HepG2 (cell line): ENCODE measurements around the gene TSHZ2. TPM values are rescaled to one million over a fixed set of nuclear protein-coding genes. Genes with fewer than 3 reads are reported as not detected.

Experiments used
- ATAC-seq: fragments of 200-7000 bp; cut with Tn5 transposase; 3 replicates; pipeline ENCODE4 v1.9.1; 2020; ENCODE audit warnings: mild to moderate bottlenecking, moderate library complexity
- BruUV-seq: library from RNA; stranded (reverse); fragments of 400-500 nt; replicated peaks from 2 replicates; lab custom pipeline; 2021; lab: Mats Ljungman, UMichigan
- CTCF ChIA-PET: fragments of 300-600 bp; formaldehyde crosslinking; extraction: SDS; loops from one replicate; lab custom pipeline; 2021; ENCODE audit warnings: low total read pairs, inconsistent platforms, low intra/inter-chr PET ratio; lab: Yijun Ruan, JAX
- POLR2A ChIA-PET: fragments of 350-600 bp; sonication (Branson Sonifier 250); formaldehyde crosslinking; loops from one replicate; lab custom pipeline; 2020; ENCODE audit warnings: antibody characterized with exemption, inconsistent platforms; lab: Yijun Ruan, JAX
- DNase-seq: peaks from one replicate; pipeline ENCODE4 v3.0.0-alpha.2; 2015; ENCODE audit warnings: low spot score
- FAIRE-seq: peaks from 3 replicates; lab custom pipeline; 2011; peaks lifted over from hg19 to GRCh38; lab: Jason Lieb, UNC
- H2AFZ ChIP-seq: one replicate; pipeline ENCODE4 v1.6.1; 2011; ENCODE audit warnings: low read length, inconsistent platforms
- H3K27ac ChIP-seq: fragments of 300-600 bp; 3 replicates; pipeline ENCODE4 v1.8.0; 2011; ENCODE audit warnings: mixed run types, mild to moderate bottlenecking, mixed read lengths, low read length, inconsistent platforms; ENCODE audit not compliant: insufficient read depth; ENCODE audit errors: extremely low read length
- H3K27me3 ChIP-seq, 2 experiments: fragments of 200-600 bp in 1 of 2; 2 replicates in 1 of 2; 3 replicates in 1 of 2; pipeline versions ENCODE4 v1.6.0 to v1.8.0; 2011; ENCODE audit warnings: low read length in 2 of 2, mild to moderate bottlenecking in 2 of 2, moderate library complexity in 2 of 2, inconsistent platforms in 1 of 2; ENCODE audit not compliant: insufficient read depth in 2 of 2, control insufficient read depth in 1 of 2
- H3K36me3 ChIP-seq, 2 experiments: fragments of 200-600 bp in 1 of 2; replicated peaks in 1 of 2; 2 replicates in 1 of 2; 3 replicates in 1 of 2; pipeline versions ENCODE4 v1.5.1 to v1.8.0; 2011; ENCODE audit warnings: low read length in 2 of 2, inconsistent platforms in 1 of 2; ENCODE audit not compliant: insufficient read depth in 2 of 2, control insufficient read depth in 1 of 2
- H3K4me1 ChIP-seq: 2 replicates; pipeline ENCODE4 v1.5.1; 2012; ENCODE audit warnings: low read length, inconsistent platforms; ENCODE audit not compliant: insufficient read depth
- H3K4me2 ChIP-seq: 2 replicates; pipeline ENCODE4 v1.6.0; 2011; ENCODE audit warnings: low read depth, low read length, inconsistent platforms
- H3K4me3 ChIP-seq, 3 experiments: fragments of 200-600 bp in 1 of 3; sonication (generic), shearing (Covaris generic) in 1 of 3; replicated peaks in 1 of 3; 2 replicates each; pipeline ENCODE4 v1.5.1; 2011 to 2016; ENCODE audit warnings: low read length in 3 of 3, inconsistent platforms in 2 of 3, low read depth in 2 of 3, mild to moderate bottlenecking in 2 of 3, control low read depth in 1 of 3, mixed read lengths in 1 of 3; ENCODE audit not compliant: insufficient read depth in 1 of 3
- H3K79me2 ChIP-seq: one replicate; pipeline ENCODE4 v1.6.1; 2011; ENCODE audit warnings: low read length, inconsistent platforms; ENCODE audit not compliant: insufficient read depth
- H3K9ac ChIP-seq: 2 replicates; pipeline ENCODE4 v1.6.0; 2011; ENCODE audit warnings: mild to moderate bottlenecking, low read depth, low read length, inconsistent platforms; ENCODE audit not compliant: insufficient read depth
- H3K9me3 ChIP-seq: 2 replicates; pipeline ENCODE4 v1.5.1; 2012; ENCODE audit warnings: mild to moderate bottlenecking, low read length
- H4K20me1 ChIP-seq: 2 replicates; pipeline ENCODE4 v1.6.0; 2011; ENCODE audit warnings: inconsistent platforms, mild to moderate bottlenecking, low read length, moderate library complexity; ENCODE audit not compliant: insufficient read depth
- BCL6 ChIP-seq: IDR thresholded peaks from 2 replicates; pipeline ENCODE4 v1.6.1; 2016; ENCODE audit warnings: missing genetic modification reagents, missing compliant biosample characterization
- SMARCC2 ChIP-seq: fragments of 450-650 bp; IDR thresholded peaks from 2 replicates; pipeline ENCODE4 v1.6.1; 2017; ENCODE audit warnings: antibody characterized with exemption, mild to moderate bottlenecking
- XRCC5 ChIP-seq: fragments of 200-400 bp; formaldehyde crosslinking; optimal IDR thresholded peaks from 2 replicates; pipeline ENCODE3; 2017; ENCODE audit warnings: mild to moderate bottlenecking, low read length
- ZFAT ChIP-seq: sonication (generic); formaldehyde crosslinking; conservative IDR thresholded peaks from 2 replicates; pipeline ENCODE4 v1.8.1; 2023; ENCODE audit warnings: missing genetic modification reagents, inconsistent platforms
- ZNF550 ChIP-seq: sonication (generic); formaldehyde crosslinking; IDR thresholded peaks from 2 replicates; pipeline ENCODE4 v1.4.0; 2020; ENCODE audit warnings: mild to moderate bottlenecking, missing genetic modification reagents, borderline replicate concordance
- ZNF879 ChIP-seq: sonication (generic); formaldehyde crosslinking; IDR thresholded peaks from 2 replicates; pipeline ENCODE4 v1.8.1; 2023; ENCODE audit warnings: missing genetic modification reagents
- WGBS: methylation state at CpG from one replicate; pipeline ENCODE4 v1.1.6; 2017; ENCODE audit warnings: low lambda C conversion rate; 5-methylcytosine and 5-hydroxymethylcytosine counted together
- in situ Hi-C: cut with HindIII; loops from 2 replicates; pipeline ENCODE4 v1.10.0; 2017; ENCODE audit warnings: low pct_unique_long_range_greater_than_20kb; ENCODE audit not compliant: extremely low pct_ligation_motif_present
- intact Hi-C: fragments of 100-400 bp; cut with micrococcal nuclease; formaldehyde crosslinking; loops from one replicate; pipeline ENCODE4 v1.10.0; 2022; ENCODE audit not compliant: unreplicated experiment
- polyA plus RNA-seq, 8 experiments: library from polyadenylated mRNA; depleted of rRNA in 3 of 8; stranded (reverse) in 7 of 8; unstranded in 1 of 8; fragments of >200 nt; fragmentation: Illumina TruSeq in 4 of 8; extraction: Trizol in 4 of 8; gene quantifications; 2 replicates each; pipeline versions ENCODE4 v1.2.1 to v1.2.3, GENCODE V29; 2011 to 2016; ENCODE audit warnings: low read depth in 4 of 8, missing spikeins in 1 of 8, mixed read lengths in 1 of 8; ENCODE audit not compliant: insufficient read depth in 1 of 8
- total RNA-seq, 5 experiments: library from RNA; depleted of rRNA; stranded (reverse); fragments of >200 nt; fragmentation: Illumina TruSeq; extraction: Trizol; gene quantifications; 2 replicates each; pipeline ENCODE4 v1.2.3, GENCODE V29; 2016; ENCODE audit warnings: low read depth in 1 of 5
- TF ChIP-seq, protein P1 (sequence below): sonication (generic); formaldehyde crosslinking; IDR thresholded peaks from 2 replicates; pipeline ENCODE4 v1.9.0; 2021; ENCODE audit warnings: missing genetic modification reagents, mild to moderate bottlenecking, borderline replicate concordance
- TF ChIP-seq, protein P2 (sequence below): sonication (generic); formaldehyde crosslinking; IDR thresholded peaks from 2 replicates; pipeline ENCODE4 v1.4.0; 2020; ENCODE audit warnings: missing genetic modification reagents
- TF ChIP-seq, protein P3 (sequence below), 2 experiments: fragments of 450-650 bp in 1 of 2; sonication (generic) in 1 of 2; formaldehyde crosslinking; IDR thresholded peaks; 2 replicates each; pipeline versions ENCODE4 v1.5.0 to v1.8.0; 2020 to 2022; ENCODE audit warnings: mild to moderate bottlenecking in 1 of 2, missing genetic modification reagents in 1 of 2
- TF ChIP-seq, protein P4 (sequence below): sonication (generic); formaldehyde crosslinking; IDR thresholded peaks from 2 replicates; pipeline ENCODE4 v1.5.1; 2020; ENCODE audit warnings: mild to moderate bottlenecking, missing genetic modification reagents, moderate library complexity
- TF ChIP-seq, protein P5 (sequence below): sonication (generic); formaldehyde crosslinking; IDR thresholded peaks from 2 replicates; pipeline ENCODE4 v1.4.0; 2020; ENCODE audit warnings: missing genetic modification reagents, borderline replicate concordance

TSHZ2 gene
- total and polyA plus RNA-seq, 2 of the 13 experiments (the other 11 are each of a cell fraction or from before 2014, with no cell fraction given) = 0.01 TPM; not detected in 1

DNA sequence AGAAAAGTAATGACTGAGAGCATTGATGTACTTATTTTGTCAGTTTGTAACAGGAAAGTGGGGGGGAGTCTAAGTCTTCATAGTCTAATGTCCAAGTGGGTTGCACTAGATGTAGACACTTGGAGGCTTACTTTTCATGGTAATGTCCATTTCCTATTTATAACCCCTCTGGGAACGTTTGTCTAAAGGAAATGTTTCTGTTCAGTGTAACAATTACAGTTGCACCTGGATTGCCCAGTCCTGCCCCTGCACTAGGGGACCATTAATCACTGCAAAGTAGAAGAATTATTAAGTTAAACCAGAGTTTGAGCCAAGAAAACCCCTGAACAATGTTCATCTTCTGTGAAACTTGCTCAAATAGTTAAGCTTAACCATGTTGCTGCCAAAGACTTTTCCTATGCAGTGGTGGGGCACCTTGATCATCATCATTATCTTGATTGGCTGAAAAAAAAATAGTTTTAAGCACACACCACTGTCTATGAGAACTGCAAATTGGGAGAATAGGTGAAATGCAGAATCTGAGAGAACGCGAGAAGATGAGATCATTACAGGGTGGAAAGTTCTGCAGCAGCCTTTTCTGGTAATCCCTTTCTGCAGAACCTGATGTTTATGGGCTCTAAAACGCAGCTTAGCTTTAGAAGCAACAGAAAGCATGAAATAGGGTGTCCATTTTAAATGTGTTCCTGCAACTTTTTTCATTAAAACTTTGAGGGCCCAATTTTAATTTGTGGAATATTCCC lies 515.5 kb downstream of the TSHZ2 start (continued):
- TF ChIP-seq, protein P1, sequence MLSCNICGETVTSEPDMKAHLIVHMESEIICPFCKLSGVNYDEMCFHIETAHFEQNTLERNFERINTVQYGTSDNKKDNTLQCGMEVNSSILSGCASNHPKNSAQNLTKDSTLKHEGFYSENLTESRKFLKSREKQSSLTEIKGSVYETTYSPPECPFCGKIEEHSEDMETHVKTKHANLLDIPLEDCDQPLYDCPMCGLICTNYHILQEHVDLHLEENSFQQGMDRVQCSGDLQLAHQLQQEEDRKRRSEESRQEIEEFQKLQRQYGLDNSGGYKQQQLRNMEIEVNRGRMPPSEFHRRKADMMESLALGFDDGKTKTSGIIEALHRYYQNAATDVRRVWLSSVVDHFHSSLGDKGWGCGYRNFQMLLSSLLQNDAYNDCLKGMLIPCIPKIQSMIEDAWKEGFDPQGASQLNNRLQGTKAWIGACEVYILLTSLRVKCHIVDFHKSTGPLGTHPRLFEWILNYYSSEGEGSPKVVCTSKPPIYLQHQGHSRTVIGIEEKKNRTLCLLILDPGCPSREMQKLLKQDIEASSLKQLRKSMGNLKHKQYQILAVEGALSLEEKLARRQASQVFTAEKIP (CRISPR knock-in tag) = no peak
- TF ChIP-seq ZNF879 (CRISPR knock-in tag) (no peak), ZFAT (CRISPR knock-in tag) (no peak)

DNA sequence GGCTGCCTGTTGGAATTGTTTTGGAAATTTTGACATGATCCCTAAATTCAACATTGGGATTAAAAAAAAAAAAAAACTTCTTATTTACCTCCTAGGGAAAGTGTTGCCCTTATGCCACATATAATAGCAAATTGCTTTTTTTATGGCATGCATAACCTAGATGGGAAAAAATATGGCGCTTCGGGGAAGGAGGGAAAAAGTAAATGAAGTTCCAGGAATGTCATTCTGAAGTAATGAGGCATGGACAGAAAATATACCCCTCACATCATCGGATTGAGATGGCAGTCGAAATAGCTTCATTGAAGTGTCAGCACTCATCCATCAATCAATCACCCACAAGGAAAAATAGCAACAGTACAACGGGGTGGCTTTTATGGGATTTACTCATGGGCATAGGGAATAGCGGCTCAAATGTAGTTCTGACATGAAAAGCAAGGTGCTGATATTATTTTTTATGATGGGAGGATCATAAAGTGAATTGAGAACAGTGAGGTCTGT lies 516.7 kb downstream of the TSHZ2 start:
- no peaks in the 10 kb centered on the region for H4K20me1 ChIP-seq
- in situ Hi-C loops (no loop called here), intact Hi-C loops (no loop called here)
- no peak overlapping the region for H3K4me3 ChIP-seq
- CTCF ChIA-PET = no interaction called here
- peaks cover 22% of the 10 kb centered on the region for H3K4me1 ChIP-seq
- H3K9ac ChIP-seq = no peak overlapping the region
- no peaks in the 10 kb centered on the region for H3K36me3 ChIP-seq
- no peak overlapping the region for H3K27ac ChIP-seq
- no peaks in the 10 kb centered on the region for H3K79me2 ChIP-seq
- H3K9me3 ChIP-seq = no peaks in the 10 kb centered on the region
- 60% methylated on average over 6 of the region's 6 CpGs for WGBS
- no peak overlapping the region for H2AFZ ChIP-seq
- H3K4me2 ChIP-seq = no peak overlapping the region
- FAIRE-seq = no peak
- ATAC-seq = no peak
- no TSS peak for BruUV-seq
- no peak for DNase-seq
- no peaks in the 10 kb centered on the region for H3K27me3 ChIP-seq
- POLR2A ChIA-PET = no interaction called here
- TF ChIP-seq, protein P2, sequence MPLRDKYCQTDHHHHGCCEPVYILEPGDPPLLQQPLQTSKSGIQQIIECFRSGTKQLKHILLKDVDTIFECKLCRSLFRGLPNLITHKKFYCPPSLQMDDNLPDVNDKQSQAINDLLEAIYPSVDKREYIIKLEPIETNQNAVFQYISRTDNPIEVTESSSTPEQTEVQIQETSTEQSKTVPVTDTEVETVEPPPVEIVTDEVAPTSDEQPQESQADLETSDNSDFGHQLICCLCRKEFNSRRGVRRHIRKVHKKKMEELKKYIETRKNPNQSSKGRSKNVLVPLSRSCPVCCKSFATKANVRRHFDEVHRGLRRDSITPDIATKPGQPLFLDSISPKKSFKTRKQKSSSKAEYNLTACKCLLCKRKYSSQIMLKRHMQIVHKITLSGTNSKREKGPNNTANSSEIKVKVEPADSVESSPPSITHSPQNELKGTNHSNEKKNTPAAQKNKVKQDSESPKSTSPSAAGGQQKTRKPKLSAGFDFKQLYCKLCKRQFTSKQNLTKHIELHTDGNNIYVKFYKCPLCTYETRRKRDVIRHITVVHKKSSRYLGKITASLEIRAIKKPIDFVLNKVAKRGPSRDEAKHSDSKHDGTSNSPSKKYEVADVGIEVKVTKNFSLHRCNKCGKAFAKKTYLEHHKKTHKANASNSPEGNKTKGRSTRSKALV (CRISPR knock-in tag) = no peak
- no peak for TF ChIP-seq ZNF550
- no peak for TF ChIP-seq SMARCC2
- no peak for TF ChIP-seq BCL6
- TF ChIP-seq, protein P1 (CRISPR knock-in tag) = no peak
- TF ChIP-seq, protein P3, sequence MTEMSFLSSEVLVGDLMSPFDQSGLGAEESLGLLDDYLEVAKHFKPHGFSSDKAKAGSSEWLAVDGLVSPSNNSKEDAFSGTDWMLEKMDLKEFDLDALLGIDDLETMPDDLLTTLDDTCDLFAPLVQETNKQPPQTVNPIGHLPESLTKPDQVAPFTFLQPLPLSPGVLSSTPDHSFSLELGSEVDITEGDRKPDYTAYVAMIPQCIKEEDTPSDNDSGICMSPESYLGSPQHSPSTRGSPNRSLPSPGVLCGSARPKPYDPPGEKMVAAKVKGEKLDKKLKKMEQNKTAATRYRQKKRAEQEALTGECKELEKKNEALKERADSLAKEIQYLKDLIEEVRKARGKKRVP (CRISPR knock-in tag; IDR thresholded peaks at IDR 0.05) = no peak
- TF ChIP-seq XRCC5 = no peak
- TF ChIP-seq, protein P4, sequence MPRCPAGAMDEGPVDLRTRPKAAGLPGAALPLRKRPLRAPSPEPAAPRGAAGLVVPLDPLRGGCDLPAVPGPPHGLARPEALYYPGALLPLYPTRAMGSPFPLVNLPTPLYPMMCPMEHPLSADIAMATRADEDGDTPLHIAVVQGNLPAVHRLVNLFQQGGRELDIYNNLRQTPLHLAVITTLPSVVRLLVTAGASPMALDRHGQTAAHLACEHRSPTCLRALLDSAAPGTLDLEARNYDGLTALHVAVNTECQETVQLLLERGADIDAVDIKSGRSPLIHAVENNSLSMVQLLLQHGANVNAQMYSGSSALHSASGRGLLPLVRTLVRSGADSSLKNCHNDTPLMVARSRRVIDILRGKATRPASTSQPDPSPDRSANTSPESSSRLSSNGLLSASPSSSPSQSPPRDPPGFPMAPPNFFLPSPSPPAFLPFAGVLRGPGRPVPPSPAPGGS (CRISPR knock-in tag) = no peak
- TF ChIP-seq, protein P5, sequence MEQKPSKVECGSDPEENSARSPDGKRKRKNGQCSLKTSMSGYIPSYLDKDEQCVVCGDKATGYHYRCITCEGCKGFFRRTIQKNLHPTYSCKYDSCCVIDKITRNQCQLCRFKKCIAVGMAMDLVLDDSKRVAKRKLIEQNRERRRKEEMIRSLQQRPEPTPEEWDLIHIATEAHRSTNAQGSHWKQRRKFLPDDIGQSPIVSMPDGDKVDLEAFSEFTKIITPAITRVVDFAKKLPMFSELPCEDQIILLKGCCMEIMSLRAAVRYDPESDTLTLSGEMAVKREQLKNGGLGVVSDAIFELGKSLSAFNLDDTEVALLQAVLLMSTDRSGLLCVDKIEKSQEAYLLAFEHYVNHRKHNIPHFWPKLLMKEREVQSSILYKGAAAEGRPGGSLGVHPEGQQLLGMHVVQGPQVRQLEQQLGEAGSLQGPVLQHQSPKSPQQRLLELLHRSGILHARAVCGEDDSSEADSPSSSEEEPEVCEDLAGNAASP (CRISPR knock-in tag) = no peak
